K562 (cell line): ENCODE data around the gene DEK.
A peak's percentile ranks its signal among the peaks of the same experiment; 100 is the strongest.

Experiments
- CREM ChIP-seq: IDR thresholded peaks from 2 replicates; pipeline ENCODE4 v1.6.1; 2014; ENCODE audit warnings: antibody characterized with exemption, low read depth
- EP300 ChIP-seq: IDR thresholded peaks from 2 replicates; pipeline ENCODE4 v1.6.1; 2012; ENCODE audit warnings: low read length, improper control_type of control experiment
- NBN ChIP-seq: fragments of 450-650 bp; IDR thresholded peaks from 2 replicates; pipeline ENCODE4 v1.6.1; 2016; ENCODE audit warnings: low read depth, mild to moderate bottlenecking
- NR2C2 ChIP-seq, 2 experiments: fragments of 200-800 bp in 1 of 2; sonication (Bioruptor generic) in 1 of 2; sonication (generic) in 1 of 2; formaldehyde crosslinking in 1 of 2; IDR thresholded peaks; 2 replicates each; pipeline versions ENCODE4 v1.6.1 to v1.8.0; 2016 to 2022; ENCODE audit warnings: mild to moderate bottlenecking in 1 of 2, missing compliant biosample characterization in 1 of 2, missing genetic modification characterization in 1 of 2, missing genetic modification reagents in 1 of 2
- ZNF551 ChIP-seq: fragments of 250-450 bp; sonication (Bioruptor Pico); IDR thresholded peaks from 2 replicates; pipeline ENCODE4 v1.5.0; 2021; ENCODE audit warnings: mild to moderate bottlenecking, moderate library complexity
- ZNF830 ChIP-seq: fragments of 250-450 bp; sonication (Bioruptor Pico); IDR thresholded peaks from 2 replicates; pipeline ENCODE4 v1.5.0; 2021; ENCODE audit warnings: mild to moderate bottlenecking
- TF ChIP-seq, protein P1 (sequence below): fragments of 450-650 bp; conservative IDR thresholded peaks from 2 replicates; pipeline ENCODE4 v1.6.1; 2016; ENCODE audit warnings: missing genetic modification characterization, low read depth, mild to moderate bottlenecking, control low read depth, missing compliant biosample characterization
- TF ChIP-seq, protein P2 (sequence below), 3 experiments: IDR thresholded peaks in 2 of 3; conservative IDR thresholded peaks in 1 of 3; 2 replicates each; pipeline ENCODE4 v1.5.1; 2011 to 2012; ENCODE audit warnings: low read length in 3 of 3, mild to moderate bottlenecking in 3 of 3, control low read depth in 2 of 3, improper control_type of control experiment in 1 of 3, inconsistent platforms in 1 of 3, low read depth in 1 of 3, mixed read lengths in 1 of 3, moderate library complexity in 1 of 3; ENCODE audit not compliant: insufficient read depth in 2 of 3
- TF ChIP-seq, protein P3 (sequence below): sonication (generic); formaldehyde crosslinking; IDR thresholded peaks from 2 replicates; pipeline ENCODE4 v1.5.0; 2020; ENCODE audit warnings: missing genetic modification reagents

DNA sequence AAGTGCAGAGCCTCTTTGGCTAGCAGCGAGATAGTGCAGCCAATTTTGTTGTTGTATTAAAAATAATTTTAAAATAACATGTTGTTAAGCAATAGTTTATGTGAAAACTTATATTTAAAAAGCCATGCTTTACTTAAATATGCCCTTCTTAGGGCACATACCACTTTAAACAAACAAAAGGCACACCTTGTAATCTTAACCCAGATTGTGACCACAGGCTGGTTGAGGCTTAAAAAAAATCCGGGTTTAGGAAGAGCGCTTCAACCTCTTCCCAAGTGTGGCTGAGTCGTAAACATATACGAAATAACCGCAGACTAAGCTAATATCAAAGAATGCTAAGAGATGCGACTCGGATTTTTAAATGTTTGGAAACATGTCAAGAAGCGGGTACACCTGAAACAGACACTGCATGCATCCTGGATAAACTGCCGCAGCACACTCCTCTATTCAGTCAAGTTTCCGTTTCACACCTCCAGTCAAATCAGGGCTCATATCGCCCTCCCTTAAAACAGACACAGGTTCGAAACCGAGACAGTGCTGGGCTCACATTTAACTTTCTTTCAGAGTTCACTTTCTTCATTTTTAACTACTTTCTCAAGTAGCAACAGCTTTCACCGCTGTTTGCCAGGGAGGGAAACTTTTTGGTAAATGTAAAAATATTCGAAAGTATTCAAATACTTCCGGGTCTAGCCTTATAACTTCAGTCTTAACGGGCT, 1.5 kb downstream of the DEK start:
- TF ChIP-seq, protein P1, sequence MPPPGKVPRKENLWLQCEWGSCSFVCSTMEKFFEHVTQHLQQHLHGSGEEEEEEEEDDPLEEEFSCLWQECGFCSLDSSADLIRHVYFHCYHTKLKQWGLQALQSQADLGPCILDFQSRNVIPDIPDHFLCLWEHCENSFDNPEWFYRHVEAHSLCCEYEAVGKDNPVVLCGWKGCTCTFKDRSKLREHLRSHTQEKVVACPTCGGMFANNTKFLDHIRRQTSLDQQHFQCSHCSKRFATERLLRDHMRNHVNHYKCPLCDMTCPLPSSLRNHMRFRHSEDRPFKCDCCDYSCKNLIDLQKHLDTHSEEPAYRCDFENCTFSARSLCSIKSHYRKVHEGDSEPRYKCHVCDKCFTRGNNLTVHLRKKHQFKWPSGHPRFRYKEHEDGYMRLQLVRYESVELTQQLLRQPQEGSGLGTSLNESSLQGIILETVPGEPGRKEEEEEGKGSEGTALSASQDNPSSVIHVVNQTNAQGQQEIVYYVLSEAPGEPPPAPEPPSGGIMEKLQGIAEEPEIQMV (tag), result no peak
- TF ChIP-seq, protein P2, sequence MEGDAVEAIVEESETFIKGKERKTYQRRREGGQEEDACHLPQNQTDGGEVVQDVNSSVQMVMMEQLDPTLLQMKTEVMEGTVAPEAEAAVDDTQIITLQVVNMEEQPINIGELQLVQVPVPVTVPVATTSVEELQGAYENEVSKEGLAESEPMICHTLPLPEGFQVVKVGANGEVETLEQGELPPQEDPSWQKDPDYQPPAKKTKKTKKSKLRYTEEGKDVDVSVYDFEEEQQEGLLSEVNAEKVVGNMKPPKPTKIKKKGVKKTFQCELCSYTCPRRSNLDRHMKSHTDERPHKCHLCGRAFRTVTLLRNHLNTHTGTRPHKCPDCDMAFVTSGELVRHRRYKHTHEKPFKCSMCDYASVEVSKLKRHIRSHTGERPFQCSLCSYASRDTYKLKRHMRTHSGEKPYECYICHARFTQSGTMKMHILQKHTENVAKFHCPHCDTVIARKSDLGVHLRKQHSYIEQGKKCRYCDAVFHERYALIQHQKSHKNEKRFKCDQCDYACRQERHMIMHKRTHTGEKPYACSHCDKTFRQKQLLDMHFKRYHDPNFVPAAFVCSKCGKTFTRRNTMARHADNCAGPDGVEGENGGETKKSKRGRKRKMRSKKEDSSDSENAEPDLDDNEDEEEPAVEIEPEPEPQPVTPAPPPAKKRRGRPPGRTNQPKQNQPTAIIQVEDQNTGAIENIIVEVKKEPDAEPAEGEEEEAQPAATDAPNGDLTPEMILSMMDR (IDR thresholded peaks at IDR 0.05 in 2 of 3, conservative IDR thresholded peaks at IDR 0.05 in 1 of 3; ENCODE audit: insufficient read depth in 2 of 3, low read depth in 1 of 3, low read length in 3 of 3), result no peak
- TF ChIP-seq ZNF830 (CRISPR knock-in tag) (no peak), NBN (no peak), NR2C2 (CRISPR knock-in tag; IDR thresholded peaks at IDR 0.05) (no peak), NR2C2 (tag; IDR thresholded peaks at IDR 0.05) (peak; percentile 35; the same call in 1 of the 2 replicates), EP300 (no peak), ZNF551 (no peak), CREM (no peak)
- TF ChIP-seq, protein P3, sequence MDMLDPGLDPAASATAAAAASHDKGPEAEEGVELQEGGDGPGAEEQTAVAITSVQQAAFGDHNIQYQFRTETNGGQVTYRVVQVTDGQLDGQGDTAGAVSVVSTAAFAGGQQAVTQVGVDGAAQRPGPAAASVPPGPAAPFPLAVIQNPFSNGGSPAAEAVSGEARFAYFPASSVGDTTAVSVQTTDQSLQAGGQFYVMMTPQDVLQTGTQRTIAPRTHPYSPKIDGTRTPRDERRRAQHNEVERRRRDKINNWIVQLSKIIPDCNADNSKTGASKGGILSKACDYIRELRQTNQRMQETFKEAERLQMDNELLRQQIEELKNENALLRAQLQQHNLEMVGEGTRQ (CRISPR knock-in tag), result no peak
